SK-N-MC (cell line): ENCODE data around the gene COL27A1.

Source experiments
- EZH2 ChIP-seq: fragments of 200-600 bp; sonication (generic); IDR thresholded peaks from one replicate; pipeline ENCODE4 v1.6.1; 2017; ENCODE audit warnings: antibody characterized with exemption
- FOXP2 ChIP-seq: optimal IDR thresholded peaks from 2 replicates; pipeline ENCODE3; 2011; ENCODE audit warnings: mild to moderate bottlenecking, moderate library complexity; ENCODE audit not compliant: insufficient read depth; ENCODE audit errors: extremely low read length, control extremely low read depth
- POLR2AphosphoS5 ChIP-seq: IDR thresholded peaks from 2 replicates; pipeline ENCODE4 v1.6.1; 2012; ENCODE audit warnings: mild to moderate bottlenecking, low read depth, low read length, borderline replicate concordance

DNA sequence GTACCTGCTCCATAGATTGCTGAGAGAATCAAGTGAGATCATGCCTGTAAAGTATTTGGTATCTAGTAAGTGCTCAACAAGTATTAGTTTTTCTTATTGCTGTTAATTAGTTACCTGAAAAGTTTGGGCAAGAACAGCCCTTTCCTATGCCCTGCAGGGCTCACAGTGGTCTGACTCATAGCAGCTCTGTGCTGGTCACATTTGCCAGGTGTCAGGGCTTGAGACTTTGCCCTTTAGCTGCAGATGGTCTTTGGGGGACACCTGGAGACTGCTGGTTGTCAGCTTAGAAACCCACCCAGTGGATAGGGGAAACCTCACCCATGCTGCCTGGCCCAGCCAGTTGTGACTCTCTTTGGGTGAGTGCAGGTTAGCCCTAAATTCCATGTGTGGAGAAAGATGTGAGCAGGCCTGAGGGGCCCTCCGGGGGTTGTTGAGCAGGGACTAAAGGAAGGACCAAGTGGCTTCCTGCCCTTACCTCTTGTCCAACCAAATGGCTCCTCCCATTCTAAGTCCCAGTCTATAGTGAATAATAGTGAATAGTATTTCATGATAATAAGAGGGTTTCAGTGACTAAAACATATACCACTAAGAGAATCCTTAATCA lies 9.0 kb downstream of the COL27A1 start:
- TF ChIP-seq POLR2AphosphoS5 (no peak), FOXP2 (no peak), EZH2 (no peak)
